Progenitor cell of endocrine pancreas (in vitro differentiated cells): ENCODE results near the gene ZNF362. TPM values are rescaled to one million over a fixed set of nuclear protein-coding genes. Genes with fewer than 3 reads are reported as not detected.
"Not testable (repeated sequence)": the region's sequence is repeated elsewhere in the genome, so short reads cannot be mapped to it uniquely, and the experiment has no call there.

ENCODE experiments used
- DNase-seq: peaks from one replicate; pipeline ENCODE4 v3.0.0; 2021; ENCODE audit warnings: low spot score; ENCODE audit not compliant: unreplicated experiment
- H3K27ac Mint-ChIP-seq: 2 replicates; pipeline ENCODE4 v1.8.0; 2021; ENCODE audit warnings: mild to moderate bottlenecking, moderate library complexity, mixed read lengths
- H3K27me3 Mint-ChIP-seq: 2 replicates; pipeline ENCODE4 v1.8.0; 2021; ENCODE audit warnings: mixed read lengths
- H3K36me3 Mint-ChIP-seq: 2 replicates; pipeline ENCODE4 v1.8.0; 2022; ENCODE audit warnings: mixed read lengths; ENCODE audit not compliant: insufficient read depth
- H3K4me1 Mint-ChIP-seq: 2 replicates; pipeline ENCODE4 v1.8.0; 2021; ENCODE audit warnings: low read depth, mixed read lengths
- H3K4me3 Mint-ChIP-seq: 2 replicates; pipeline ENCODE4 v1.8.0; 2021; ENCODE audit warnings: low read depth, mild to moderate bottlenecking, moderate library complexity, mixed read lengths
- H3K9me3 Mint-ChIP-seq: 2 replicates; pipeline ENCODE4 v1.8.0; 2021; ENCODE audit warnings: low read depth, mixed read lengths
- total RNA-seq: library from RNA; stranded (reverse); gene quantifications from 2 replicates; pipeline ENCODE4 v1.2.1, GENCODE V29; 2021
- TF ChIP-seq, protein P1 (sequence below): fragments of 200-600 bp; sonication (generic); IDR thresholded peaks from one replicate; pipeline ENCODE4 v1.5.0; 2021; ENCODE audit warnings: antibody characterized with exemption, mild to moderate bottlenecking; ENCODE audit not compliant: unreplicated experiment

The ZNF362 gene
- total RNA-seq, 1 donor from 2014 or later = 79.3 TPM

DNA sequence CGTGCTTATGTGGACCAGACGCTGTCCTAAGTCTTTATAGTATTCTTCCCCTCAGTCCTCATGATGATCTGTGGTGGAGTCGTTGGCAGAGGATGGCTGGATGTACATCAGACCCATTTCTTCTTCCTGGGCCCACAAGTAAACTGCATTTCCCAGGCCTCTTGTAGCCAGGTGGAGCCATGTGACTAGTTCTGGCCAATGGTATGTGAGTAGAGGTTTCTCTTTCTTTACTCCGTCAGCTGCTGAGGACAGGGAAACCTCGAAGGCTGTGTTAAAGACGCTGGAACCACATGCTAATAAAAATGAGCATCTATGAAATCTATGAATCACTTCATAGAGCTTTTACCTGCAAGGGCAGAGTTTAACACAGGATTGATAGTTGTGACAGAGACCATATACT, 18.7 kb upstream of the ZNF362 start:
- Mint-ChIP-seq H3K36me3 (no peaks in the 10 kb centered on the region), H3K4me3 (no peak overlapping the region), H3K4me1 (peaks cover 16% of the 10 kb centered on the region), H3K27ac (peak overlapping the region; percentile 16), H3K9me3 (no peaks in the 10 kb centered on the region), H3K27me3 (peaks cover 6% of the 10 kb centered on the region)
- DNase-seq = no peak
- TF ChIP-seq, protein P1, sequence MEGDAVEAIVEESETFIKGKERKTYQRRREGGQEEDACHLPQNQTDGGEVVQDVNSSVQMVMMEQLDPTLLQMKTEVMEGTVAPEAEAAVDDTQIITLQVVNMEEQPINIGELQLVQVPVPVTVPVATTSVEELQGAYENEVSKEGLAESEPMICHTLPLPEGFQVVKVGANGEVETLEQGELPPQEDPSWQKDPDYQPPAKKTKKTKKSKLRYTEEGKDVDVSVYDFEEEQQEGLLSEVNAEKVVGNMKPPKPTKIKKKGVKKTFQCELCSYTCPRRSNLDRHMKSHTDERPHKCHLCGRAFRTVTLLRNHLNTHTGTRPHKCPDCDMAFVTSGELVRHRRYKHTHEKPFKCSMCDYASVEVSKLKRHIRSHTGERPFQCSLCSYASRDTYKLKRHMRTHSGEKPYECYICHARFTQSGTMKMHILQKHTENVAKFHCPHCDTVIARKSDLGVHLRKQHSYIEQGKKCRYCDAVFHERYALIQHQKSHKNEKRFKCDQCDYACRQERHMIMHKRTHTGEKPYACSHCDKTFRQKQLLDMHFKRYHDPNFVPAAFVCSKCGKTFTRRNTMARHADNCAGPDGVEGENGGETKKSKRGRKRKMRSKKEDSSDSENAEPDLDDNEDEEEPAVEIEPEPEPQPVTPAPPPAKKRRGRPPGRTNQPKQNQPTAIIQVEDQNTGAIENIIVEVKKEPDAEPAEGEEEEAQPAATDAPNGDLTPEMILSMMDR = no peak

DNA sequence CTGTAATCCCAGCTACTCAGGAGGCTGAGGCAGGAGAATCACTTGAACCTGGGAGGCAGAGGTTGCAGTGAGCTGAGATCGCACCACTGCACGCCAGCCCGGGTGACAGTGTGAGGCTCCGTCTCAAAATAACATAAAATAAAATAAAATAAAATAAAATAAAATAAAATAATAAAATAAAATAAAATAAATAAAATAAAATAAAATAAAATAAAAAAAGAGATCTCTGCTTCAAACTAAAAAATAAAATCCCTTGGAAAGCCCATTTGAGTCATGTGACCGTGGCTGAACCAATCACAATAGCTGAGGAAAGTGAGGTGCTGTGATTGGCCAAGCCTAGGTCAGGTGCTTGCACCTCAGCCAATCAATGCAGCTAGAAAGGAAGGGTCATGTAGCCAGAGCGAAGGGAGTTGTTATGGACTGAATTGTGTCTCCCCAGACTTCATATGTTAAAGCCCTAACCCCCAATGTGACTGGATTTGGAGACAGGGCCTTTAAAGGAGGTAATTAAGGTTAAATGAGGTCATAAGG, 18.0 kb upstream of the ZNF362 start:
- DNase-seq, H3K27ac Mint-ChIP-seq, H3K4me3 Mint-ChIP-seq, H3K4me1 Mint-ChIP-seq, H3K36me3 Mint-ChIP-seq, H3K27me3 Mint-ChIP-seq, H3K9me3 Mint-ChIP-seq: not testable (repeated sequence)

DNA sequence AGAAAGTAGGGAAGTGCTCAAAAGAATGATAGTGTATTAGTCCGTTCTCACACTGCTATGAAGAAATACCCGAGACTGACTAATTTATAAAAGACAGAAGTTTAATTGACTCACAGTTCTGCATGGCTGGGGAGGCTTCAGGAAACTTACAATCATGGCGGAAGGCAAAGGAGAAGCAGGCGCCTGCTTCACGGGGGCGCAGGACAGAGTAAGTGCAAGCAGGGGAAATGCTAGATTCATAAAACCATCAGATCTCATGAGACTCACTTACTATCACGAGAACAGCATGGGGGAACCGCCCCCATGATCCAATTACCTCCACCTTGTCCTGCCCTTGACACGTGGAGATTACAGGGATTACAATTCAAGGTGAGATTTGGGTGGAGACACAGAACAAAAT, 16.9 kb upstream of the ZNF362 start:
- not testable (repeated sequence) for H3K36me3 Mint-ChIP-seq, H3K4me3 Mint-ChIP-seq, DNase-seq, H3K4me1 Mint-ChIP-seq, H3K27ac Mint-ChIP-seq, H3K27me3 Mint-ChIP-seq, H3K9me3 Mint-ChIP-seq

DNA sequence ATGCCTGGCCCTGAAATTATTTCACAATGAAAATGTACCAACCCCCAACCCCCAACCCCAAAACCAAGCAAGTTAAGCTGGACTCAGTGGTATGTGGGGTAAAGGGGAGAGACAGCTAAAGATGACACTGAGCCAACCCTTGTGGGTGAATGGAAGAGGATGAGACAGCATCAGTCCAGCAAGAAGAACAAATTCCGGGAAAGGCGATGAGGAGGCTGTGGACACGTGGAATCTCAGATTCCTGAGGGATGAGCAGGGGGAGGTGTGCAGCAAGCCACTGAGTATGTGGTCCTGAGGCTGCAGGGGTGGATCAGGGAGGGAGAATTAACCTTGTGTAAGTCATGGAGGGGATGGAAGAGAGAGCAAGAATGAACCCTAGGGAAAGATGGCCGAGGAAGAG, 14.4 kb upstream of the ZNF362 start:
- Mint-ChIP-seq H3K36me3 (no peaks in the 10 kb centered on the region), H3K27ac (no peak overlapping the region), H3K4me3 (no peak overlapping the region), H3K27me3 (peaks cover 6% of the 10 kb centered on the region), H3K4me1 (peaks cover 17% of the 10 kb centered on the region), H3K9me3 (no peaks in the 10 kb centered on the region)
- no peak for DNase-seq
- TF ChIP-seq, protein P1 = no peak

DNA sequence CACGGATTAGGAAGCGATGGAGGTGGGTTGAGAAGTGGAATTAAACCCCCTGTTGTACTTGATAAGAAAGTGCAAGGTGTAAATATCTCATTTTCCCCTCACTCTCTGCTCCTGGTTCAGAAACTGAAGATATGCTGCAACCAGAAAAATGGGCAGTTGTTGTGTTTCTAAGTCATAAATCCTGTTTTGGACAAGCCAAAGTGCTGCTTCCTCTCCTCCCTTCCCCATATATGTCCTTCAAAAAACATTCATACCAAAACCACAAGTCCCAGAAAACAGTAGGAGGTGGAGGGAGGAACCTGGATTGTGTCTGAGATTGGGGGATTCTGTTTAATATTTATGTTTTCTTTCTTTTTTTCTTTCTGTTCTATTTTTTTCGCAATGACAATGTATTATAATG, 13.6 kb upstream of the ZNF362 start:
- Mint-ChIP-seq H3K27me3 (peaks cover 6% of the 10 kb centered on the region), H3K36me3 (no peaks in the 10 kb centered on the region), H3K4me3 (no peak overlapping the region), H3K27ac (no peak overlapping the region), H3K9me3 (no peaks in the 10 kb centered on the region), H3K4me1 (peaks cover 17% of the 10 kb centered on the region)
- TF ChIP-seq, protein P1 = no peak
- DNase-seq = no peak

DNA sequence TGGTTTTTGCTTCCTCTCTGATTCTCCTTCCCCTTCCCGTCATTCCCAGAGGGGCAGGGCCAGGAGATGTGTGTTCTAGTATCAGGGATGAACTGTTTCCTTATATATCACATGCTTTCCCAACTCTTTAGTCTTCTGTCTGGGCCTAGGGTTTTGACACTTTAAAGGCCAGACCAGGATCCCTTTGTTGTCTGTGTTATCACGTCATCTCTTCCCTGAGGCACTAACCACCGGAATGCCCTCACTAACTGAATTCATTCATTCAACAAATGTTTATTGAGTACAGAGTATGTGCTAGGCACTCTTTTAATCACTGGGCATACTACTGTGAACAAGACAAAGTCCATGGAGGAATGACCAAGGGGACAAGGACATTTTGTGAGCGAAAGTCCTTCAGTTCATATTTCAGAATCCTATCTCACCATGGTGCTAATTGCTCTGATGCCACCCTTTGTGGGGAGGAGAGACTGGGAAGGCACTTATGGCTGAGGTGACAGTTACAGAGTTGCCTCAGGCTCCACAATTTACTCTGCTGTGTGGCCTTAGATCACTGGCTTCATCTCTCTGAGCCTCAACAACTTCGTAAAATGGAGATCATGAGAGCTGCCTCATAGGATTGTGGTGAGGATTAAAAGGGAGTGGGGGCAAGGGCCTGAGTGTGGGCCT, 12.0 kb upstream of the ZNF362 start:
- peaks cover 17% of the 10 kb centered on the region for H3K4me1 Mint-ChIP-seq
- H3K9me3 Mint-ChIP-seq = no peaks in the 10 kb centered on the region
- no peak for DNase-seq
- peaks cover 14% of the 10 kb centered on the region for H3K27me3 Mint-ChIP-seq
- H3K27ac Mint-ChIP-seq = peak overlapping the region; percentile 91
- TF ChIP-seq, protein P1 = no peak
- H3K36me3 Mint-ChIP-seq = no peaks in the 10 kb centered on the region
- H3K4me3 Mint-ChIP-seq = no peak overlapping the region
